ENCODE results near the gene GRIA4. TPM values are rescaled to one million over a fixed set of nuclear protein-coding genes. Genes with fewer than 3 reads are reported as not detected.

GRIA4 gene
- total RNA-seq, 4 donors from 2014 or later: 0.08 to 1.0 (median 0.76) TPM

DNA sequence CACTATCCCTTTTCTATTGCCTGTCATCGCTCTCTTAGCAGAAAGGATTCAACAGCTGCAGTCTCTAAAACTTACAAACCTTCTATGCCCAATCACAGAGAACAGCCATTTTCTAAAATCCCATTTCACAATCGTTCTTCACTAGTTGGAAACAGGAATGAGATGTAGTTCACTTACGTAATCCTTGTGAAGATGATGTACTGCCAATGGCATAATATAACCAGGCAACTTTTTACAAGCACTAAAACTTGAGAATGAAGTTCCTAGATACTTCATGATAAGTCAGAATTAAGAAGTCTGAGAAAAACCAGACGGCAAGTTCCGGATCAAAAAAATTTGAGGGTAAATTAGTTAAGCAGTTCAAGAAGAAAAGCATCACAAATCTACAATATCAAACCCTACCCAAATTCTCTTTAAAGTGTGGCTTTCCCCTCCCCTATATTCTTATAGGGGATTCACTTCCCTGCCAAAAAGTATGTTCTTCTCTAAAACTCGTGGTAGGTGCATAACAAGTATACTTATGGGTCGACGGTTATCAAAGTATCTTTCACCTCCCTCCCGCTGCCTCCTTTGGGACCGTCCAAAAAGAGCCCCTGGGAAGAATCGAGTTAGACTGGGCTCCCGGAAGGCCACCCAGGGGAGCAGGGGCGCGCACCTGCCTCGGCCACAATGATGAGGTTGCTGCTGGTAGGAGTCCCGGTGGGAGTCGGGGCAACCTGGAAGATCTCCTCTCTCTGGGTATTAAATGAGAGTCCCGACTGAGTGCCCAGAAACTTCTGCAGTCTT lies 411.5 kb downstream of the GRIA4 start:
- intact Hi-C loops (cut with DNase I; ENCODE audit: low total_unique reads): no loop called here
- DNase-seq (ENCODE audit: low spot score in 2 of 2): no peak
- TF ChIP-seq POLR2A (IDR thresholded peaks at IDR 0.05): no peak
- TF ChIP-seq CTCF (IDR thresholded peaks at IDR 0.05): no peak
- WGBS, 2 donors: 14 to 17% methylated on average over 18 of the region's 18 CpGs
- peak overlapping the region; percentile 90 for H3K4me3 ChIP-seq (ENCODE audit: low read depth, poor library complexity, severe bottlenecking)

DNA sequence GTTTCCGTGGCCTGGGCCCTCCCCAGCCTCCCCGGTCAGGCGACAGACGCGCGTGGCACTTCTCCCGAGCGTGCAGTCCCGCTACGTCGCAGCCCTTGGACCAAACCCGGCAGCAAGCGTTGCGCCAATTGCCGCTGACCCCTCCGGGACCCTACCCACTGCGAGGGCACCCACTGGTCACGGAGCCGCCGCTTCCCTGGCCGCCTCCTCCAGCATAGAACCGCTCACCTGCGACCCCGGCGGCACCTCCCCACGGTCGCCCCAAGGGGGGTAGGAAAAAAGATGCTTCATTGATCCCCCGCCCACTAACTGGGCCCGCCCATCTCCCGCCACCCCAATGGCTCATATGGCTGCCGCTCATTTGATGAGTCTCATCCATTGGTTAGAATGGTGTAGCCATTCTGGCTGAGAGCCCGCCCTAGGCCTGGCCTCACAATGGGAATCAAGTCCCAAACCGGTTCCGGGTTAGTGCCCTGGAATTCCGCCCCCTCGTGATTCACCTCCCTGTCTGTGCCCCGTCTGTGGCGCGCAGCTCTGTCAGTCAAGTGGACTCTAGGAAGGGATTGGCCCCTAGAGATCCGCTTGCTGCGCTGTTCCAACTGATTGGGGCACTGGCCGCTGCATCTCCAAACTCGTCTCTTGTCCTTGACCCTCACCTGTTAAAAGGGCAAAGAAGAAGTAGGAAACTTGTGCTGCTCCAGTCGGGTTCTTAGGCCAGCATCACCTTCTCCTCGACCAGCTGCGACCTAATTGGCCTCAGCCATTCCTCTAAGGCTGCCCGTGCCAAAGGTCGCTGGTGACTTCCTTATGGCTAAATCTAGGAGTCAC lies 412.3 kb downstream of the GRIA4 start, which contains the start of gene MSANTD4:
Gene MSANTD4, minus strand, starts transcription at position 274 of the 828 bp plus-strand sequence. CDS start 11,323 bp downstream, outside the sequence.
- no peak for TF ChIP-seq POLR2A (IDR thresholded peaks at IDR 0.05)
- no peak for TF ChIP-seq CTCF (IDR thresholded peaks at IDR 0.05)
- peak; percentile 99 to 100 for DNase-seq (ENCODE audit: low spot score in 2 of 2)
- H3K4me3 ChIP-seq (ENCODE audit: low read depth, poor library complexity, severe bottlenecking): peak within 1 kb of the TSS; percentile 90
- WGBS, 2 donors: 1% methylated on average over 47 to 48 of the region's 48 CpGs
- intact Hi-C loops (cut with DNase I; ENCODE audit: low total_unique reads): no loop called here

GRCh38 chr11:106022795-106023275 lies 413.0 kb downstream of the GRIA4 start:
- 72 to 86% methylated on average over 7 of the region's 7 CpGs for WGBS, 2 donors
- intact Hi-C loops (cut with DNase I; ENCODE audit: low total_unique reads): no loop called here
- TF ChIP-seq POLR2A (IDR thresholded peaks at IDR 0.05) (no peak), CTCF (IDR thresholded peaks at IDR 0.05) (no peak)

GRCh38 chr11:106030609-106031008 lies 420.7 kb downstream of the GRIA4 start:
- intact Hi-C loops (cut with DNase I; ENCODE audit: low total_unique reads): no loop called here
- DNase-seq (ENCODE audit: low spot score in 2 of 2): no peak
- 73 to 75% methylated on average over 4 of the region's 4 CpGs for WGBS, 2 donors
- H3K4me3 ChIP-seq (ENCODE audit: low read depth, poor library complexity, severe bottlenecking): no peak overlapping the region
- TF ChIP-seq POLR2A (IDR thresholded peaks at IDR 0.05): no peak
- TF ChIP-seq CTCF (IDR thresholded peaks at IDR 0.05): no peak

More at GRCh38 chr11:106022795-106023275, 413.0 kb downstream of the GRIA4 start:
- no peak for DNase-seq (ENCODE audit: low spot score in 2 of 2)
- peak overlapping the region; percentile 30 for H3K4me3 ChIP-seq (ENCODE audit: low read depth, poor library complexity, severe bottlenecking)

DNA sequence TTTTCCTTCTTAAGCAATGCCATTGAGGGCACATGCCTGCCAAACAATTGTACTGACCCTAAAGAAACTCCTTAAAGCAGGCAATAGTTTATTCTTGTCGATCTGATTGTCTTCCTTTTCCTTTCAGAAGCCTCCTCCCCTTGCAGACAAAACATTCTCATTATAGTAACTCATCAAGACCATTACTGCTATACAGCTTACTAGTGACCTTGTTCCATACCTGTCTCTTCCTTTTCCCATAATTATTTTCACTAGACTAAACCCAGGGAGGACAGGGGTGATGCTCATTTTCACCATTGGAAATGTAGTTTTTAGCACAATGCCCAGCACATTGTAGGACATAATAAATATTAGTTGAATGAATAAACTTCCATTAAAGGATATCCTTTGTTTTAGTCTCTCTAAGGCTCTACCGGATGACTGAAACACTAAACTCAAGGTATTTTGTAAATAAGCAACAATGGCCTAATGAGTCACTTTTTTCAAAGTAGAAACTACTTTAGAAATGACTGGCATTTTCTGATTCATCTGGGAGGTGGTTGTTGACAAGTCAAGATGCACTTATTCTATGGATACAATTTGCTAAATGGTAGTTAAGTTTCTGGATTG lies 421.4 kb downstream of the GRIA4 start:
- WGBS, 2 donors: 70 to 75% methylated on average over 2 of the region's 2 CpGs
- TF ChIP-seq POLR2A (IDR thresholded peaks at IDR 0.05): no peak
- TF ChIP-seq CTCF (IDR thresholded peaks at IDR 0.05): no peak
- H3K4me3 ChIP-seq (ENCODE audit: low read depth, poor library complexity, severe bottlenecking): no peak overlapping the region
- intact Hi-C loops (cut with DNase I; ENCODE audit: low total_unique reads): no loop called here
- no peak for DNase-seq (ENCODE audit: low spot score in 2 of 2)

Measured in lower leg skin (tissue), 4 donors.